Fibroblast of skin of right biceps (primary cell): Measurements from ENCODE around the gene SMCO2.
"Not testable (repeated sequence)": the region's sequence is repeated elsewhere in the genome, so short reads cannot be mapped to it uniquely, and the experiment has no call there.

Source experiments
- DNase-seq: peaks from one replicate; pipeline ENCODE4 v3.0.0-alpha.2; 2013

The SMCO2 gene

DNA sequence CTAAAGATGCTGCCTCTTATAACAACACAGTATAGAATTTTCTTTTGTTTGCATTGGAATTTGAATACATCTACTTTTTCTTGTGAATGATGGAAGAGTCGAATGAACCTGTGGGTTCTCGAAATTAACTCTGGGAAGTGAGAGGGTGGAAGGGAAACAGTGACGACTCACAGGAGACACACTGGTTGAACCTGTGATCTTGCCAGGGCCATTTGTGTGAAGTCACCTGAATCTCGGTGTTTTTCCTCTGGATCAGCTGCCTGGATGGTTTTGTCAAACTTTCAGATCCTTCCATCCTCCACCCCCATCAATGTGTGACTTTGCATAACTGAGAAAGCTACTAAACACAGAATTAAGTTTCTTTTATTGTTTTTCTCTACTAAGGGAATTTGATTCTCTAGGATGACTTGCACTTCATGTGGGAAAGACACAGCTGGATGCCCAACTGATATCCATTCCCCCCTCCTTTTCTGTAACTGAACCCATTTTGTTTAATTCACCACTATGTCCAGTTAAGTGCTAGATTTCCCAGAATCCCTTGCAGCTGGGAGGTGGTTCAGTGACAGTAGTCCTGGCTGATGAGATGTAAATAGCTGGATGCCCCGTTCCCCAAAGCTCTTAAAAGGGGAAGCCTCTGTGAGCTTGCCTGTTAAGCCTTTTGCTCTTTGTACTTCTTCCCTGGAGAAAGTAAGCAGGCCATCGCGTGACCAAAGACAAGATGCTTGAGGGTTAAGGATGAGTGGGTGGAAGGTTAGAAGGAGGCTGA is 83.8 kb downstream of the SMCO2 start:
- DNase-seq, result no peak

DNA sequence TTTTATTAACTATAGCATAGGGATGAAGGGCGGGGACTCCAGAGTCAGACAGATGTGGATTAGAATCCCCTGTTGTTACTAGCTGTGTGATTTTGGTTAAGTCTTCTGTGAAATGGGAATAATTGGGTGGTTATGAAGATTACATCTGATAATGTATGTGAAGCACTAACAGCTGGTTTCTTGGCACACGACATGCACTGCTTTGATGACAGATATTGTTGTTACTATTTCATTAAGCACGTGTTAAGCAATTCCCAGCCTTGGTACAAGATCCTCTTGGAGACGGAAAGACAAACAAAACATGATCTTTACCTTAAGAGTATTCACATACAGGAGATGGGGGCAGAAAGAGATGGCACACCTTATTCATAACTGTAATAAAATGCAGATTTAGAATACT is 85.4 kb downstream of the SMCO2 start:
- no peak for DNase-seq

DNA sequence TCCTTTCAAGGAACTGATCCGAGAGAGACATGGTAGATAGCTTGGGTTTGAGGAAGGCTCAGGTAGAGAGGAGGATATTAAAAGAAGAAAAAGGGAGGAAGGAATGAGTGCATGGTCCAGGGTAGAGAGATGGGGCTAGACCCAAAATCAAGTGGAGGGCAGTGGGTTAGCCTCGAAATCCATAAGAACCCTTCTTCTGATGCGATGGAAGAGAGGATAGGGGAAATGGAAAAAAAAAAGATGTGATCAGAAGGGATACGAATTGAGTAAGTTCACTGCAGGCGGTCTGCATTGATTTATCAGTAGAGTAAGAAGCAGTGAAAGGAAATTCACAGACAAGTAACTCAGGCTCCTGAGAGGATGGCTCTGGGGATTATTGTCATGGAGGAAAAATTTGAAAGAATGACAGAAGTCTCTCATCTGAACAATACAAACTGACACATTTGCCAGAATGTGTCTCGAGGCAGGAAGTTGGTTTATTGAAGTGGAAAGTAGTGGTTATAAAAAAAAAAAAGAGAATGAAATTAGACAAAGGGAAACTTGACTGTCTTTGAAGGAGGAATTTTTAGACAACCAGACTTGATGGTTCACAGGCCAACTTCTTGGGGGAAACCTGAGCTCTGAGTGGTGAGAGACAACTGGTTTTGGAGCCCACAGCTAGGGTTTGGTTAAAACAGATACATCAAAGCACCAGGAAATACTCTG is 87.7 kb downstream of the SMCO2 start:
- no peak for DNase-seq

DNA sequence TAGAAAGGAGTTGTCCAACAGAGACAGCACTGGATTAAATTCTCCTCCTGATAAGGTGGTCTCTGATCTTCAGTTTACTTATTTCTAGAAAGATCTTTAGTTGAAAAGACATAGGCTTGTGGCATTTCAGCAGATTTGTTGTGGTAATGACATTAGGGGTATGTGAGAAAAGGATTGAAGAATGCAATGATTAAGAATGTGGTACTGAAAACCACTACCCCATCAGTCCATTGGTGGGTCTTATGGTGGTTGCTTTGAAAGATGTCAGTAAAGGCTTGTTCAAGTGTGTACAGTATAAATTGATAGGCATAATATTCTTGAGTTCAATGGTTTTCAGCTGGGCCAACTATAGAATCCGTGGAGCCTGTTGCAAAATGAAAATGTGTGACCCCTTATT is 88.2 kb downstream of the SMCO2 start:
- DNase-seq, result no peak

DNA sequence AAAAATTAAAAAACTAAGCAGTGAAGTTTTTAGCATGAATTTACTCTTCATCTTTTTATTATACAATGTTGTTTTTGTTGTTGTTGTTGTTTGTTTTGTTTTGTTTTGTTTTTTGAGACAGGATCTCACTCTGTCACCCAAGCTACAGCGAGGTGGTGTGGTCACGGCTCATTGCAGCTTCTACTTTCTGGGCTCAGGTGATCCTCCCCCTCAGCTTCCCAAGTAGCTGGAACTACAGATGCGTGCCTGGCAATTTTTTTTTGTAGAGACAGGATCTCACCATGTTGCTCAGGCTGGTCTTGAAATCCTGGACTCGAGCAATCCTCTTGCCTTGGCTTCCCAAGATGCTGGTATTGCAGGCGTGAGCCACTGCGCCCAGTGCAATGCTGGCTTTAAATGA is 88.8 kb downstream of the SMCO2 start:
- no peak for DNase-seq

DNA sequence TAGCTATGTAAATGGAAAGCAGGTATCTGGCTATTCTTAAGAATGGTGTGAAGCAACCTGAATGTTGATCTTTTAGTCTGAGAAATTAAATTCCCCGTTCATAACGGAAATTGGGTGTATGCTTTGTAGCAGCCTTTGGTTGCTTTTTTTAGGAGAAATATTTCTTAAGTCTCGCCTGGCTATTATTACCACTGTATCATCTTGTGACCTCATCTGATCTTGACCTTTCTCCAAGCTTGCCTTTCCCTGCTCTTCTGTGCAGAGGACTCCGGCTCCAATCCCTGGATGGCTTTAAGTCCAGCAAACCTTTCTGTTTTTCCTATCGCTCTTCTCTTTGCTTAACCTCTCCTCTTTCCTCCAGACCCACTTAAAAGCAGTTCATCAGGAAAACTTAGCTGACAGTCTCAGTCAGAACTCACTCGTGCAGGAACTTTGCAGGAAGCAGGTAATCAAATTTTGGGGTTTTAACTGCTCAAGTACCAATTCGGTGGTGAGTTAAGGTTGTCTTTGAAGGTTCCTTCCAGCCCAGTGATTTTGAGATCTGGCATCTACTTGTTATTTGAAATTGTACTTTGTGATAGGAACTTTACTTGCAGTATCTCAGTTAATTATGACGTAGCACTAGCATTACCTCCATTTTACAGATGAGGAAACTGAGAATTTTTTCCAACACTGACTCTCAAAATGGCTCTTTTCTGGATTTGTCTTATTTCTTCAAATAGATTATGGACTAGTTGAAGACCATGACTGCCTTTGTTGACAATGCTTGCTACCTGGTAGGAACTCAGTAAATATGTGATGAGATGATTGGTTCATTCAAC is 91.5 kb downstream of the SMCO2 start:
- no peak for DNase-seq

DNA sequence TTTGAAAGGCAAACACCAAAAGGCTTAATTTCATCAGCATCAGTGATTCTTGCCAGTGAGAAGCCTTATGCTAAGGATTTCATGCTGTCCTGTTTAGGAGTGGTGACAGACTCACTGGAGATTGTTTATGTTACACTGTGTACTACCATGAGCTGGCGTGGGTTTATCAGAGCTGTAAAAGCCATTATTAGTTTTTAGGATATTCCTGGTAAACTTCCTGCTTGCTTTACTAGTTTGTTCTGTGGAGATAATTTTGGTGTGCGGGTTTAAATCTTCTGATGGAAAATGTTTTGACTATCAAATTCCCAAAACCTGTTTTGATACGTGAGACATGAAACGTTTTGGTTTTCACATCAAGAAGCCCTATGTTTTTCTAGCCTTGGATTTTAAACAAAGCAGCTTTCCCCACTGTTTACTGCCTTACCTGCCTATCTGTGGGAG is 92.7 kb downstream of the SMCO2 start:
- DNase-seq, result peak; percentile 43

DNA sequence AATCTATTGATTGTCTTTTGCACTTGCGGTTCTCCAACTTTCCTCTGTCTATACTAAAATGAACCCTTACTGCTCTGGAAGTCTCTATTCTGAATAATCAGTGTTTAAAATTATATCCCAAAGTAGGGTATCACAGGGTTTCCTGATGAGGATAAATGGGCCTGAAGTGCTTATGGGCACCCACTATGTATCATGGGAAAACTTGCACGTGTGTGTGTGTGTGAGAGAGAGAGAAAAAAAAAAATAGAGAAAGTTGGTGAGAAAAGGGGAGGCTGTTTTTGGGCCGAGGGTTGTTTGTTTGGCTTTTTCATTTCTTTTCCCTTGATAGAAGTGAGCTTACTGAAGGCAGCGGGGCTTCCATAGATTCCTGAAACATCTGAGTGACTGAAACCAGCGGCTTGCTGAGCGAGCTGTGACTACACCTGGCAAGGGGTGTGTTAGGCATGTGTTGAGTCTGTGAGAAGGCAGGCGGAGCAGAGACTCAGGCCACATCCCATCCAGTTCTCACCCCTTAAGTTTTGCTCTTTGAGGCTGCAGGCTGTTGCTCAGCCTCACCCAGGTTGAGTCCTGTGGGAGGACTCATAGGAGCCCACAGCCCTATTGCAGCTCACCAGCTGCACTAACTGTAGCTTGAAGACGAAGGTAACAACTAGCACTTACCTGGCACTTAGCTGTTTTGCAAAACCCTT is 94.6 kb downstream of the SMCO2 start:
- no peak for DNase-seq

DNA sequence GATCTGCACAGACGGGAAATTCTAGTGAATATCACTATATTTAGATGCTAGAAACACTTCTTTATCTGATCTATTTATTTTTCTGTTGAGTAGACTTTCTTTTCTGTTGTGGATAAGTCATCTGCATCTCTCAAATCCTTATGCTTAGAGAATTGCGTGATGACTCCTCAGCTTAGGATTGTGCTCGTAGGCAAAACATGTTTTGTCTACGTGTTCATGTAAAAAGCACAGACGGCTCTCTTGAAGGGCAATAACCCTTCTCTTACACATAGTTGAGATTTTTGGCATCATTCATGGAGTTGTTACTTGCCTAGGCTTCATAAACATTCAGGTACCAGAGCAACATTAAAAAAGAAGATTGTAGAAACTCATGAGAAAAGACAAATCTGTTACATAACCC is 96.1 kb downstream of the SMCO2 start:
- peak; percentile 94 for DNase-seq

DNA sequence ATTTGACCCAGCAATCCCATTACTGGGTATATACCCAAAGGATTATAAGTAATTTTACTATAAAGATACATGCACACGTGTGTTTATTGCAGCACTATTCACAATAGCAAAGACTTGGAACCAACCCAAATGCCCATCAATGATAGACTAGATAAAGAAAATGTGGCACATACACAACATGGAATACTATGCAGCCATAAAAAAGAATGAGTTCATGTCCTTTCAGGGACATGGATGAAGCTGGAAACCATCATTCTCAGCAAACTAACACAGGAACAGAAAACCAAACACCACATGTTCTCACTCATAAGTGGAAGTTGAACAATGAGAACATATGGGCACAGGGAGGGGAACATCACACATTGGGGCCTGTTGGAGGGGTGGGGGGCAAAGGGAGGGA is 98.3 kb downstream of the SMCO2 start:
- not testable (repeated sequence) for DNase-seq

DNA sequence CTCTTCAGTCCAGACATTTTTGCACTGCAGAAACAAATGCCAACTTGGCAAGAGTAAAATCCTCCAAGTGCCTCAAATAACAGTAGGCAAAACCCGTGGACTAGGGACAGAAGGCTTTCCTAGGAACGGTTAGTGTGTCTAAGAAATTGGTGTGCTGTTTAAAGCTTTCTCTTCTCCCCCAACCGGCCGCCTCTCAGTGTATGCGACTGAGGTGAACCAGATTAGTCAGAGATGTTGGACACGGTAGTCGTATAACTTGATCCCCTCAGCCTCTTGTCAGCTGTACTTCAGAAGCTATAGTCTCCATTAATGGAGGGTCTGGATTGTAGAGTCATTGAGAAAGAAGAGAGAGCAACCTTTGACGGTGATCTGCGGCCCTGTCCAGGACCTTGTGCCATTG is 99.1 kb downstream of the SMCO2 start:
- DNase-seq, result no peak

DNA sequence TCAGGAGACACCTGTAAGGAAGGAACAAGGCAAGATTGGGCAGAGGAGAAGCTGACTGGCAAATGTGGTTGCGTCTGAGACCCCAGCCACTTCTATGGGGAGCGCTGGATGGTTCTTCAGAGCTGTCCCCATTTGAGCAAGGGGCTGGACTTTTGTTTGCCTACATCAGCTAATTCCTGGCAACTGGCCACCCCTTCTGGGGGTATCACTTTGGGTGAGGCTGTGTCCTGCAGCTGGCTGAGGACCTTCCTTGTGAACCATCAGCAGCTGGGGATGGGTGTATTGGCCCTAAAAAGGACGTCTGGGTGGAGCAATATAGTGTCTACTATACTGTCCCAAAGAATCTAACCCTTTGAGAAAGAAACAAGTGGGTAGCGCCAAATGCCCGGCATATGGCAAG is 101.1 kb downstream of the SMCO2 start:
- no peak for DNase-seq

DNA sequence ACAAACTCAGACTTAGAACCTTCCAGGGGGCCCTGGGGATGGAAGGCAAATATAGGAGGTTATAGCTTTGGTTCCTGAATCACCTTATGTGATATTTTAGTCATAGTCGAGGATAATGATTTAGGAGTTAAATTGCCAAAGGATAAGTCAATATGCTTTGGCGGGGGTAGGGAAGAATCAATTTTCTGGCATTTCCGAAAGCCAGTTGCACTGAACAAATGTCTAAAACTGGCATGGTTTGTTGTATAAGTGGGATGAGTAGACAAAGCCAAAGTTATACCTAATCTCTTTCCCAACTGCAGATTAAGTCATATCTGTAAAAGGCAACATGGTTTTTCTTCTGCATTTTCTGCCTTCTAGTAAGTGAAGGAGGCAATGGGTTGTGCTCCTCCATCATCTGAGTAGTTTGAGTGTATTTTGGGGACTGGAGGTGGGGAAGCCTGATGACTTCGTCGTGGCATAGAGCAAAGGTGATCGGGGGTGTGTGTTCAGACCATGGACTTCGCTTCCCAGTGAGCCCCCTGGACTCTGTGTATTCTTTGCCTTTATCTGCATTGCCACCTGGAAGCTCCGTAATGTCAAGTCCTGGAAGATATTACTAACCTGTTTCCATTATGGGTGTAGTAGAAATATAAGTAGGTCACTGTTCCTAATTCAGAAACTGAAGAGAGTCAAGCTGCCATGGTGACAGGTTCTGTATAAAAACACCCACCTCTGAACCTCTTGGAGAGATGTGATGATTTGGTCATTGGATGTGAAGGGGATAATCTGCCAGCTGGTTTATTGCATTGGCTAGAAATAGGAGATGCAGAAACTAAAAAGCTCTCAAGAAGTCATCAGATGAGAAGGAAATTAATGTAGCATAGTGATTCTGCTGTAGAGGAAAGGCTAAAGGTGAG is 102.0 kb downstream of the SMCO2 start:
- no peak for DNase-seq

DNA sequence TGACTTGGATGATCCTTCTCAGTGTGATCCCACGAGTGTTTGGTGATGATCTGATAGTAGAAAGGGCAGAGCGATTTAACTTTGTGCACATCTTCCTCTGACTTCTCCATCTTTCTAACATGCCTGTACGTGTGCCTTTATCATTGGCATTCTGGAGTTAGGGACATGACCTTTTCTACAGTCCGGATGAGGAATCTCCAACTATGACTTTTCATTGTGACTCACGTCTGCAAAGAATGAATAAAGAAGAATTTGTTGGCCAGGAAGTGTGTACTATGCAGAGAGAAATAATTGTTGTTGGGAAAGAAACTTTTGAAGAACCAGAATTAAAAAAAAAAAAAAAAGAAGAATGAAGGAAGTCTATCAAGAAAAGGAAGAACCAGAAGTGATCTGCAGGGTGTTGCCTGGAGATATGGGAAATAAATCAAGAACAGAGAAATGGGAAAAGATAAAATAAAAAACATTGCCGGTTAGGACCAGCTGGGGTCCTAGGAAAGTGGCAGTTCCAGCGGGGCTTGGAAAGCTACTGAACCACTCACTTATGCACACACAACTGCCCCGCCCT is 102.8 kb downstream of the SMCO2 start:
- DNase-seq, result peak; percentile 91

DNA sequence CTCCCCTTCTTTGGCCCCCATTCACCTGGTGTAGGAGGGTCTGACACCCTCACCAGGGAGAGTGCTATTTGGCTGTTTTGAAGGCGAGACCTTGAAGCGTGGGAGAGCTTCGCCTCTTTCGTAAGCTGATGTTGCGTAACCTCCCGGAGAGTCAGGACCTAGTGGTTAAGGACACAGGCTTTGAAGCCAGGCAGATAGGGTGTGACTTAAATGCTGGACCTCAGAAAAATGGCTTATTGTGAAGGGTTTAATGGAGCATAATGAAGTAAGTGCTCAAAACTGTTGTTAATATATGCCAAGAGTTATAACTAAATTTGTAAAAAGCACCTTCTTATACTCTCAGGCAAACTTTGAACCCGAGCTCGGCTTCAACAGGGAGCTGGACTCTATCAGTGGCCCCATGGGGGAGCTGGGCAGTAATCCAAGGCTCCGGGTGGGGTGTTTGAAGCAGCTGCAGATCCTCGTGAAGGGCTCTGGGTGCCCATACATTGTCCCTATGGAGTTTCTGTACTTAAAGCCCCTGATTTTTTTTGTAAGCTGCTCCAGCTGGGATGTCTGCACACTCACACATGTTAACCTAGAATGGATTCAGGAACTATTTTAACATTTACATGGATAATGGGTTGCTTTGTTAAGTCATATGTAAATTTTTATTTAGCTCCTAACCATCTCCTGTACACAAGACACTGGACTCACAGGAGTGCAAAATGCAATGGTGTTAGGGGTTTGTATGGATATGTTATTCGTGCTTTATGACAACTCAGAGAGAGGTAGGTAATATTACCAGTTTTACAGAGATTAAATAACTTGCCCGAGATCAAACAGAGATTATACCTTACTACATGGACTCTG is 103.5 kb downstream of the SMCO2 start:
- peak; percentile 92 for DNase-seq

DNA sequence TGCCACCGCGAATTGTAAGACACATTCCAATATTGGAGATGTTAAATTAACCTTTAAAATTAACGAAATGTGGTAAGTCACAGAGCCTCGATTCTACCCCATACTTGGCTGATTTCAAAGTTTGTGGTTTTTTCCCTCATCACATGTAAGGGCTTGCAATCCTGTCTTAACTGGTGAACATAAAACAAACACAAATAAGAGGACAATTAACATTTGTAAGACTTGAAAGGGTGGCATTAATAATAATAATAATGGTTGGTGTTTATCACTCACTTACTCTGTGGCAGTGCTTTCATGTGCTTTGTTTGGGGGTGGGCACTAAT is 104.1 kb downstream of the SMCO2 start:
- DNase-seq, result no peak

DNA sequence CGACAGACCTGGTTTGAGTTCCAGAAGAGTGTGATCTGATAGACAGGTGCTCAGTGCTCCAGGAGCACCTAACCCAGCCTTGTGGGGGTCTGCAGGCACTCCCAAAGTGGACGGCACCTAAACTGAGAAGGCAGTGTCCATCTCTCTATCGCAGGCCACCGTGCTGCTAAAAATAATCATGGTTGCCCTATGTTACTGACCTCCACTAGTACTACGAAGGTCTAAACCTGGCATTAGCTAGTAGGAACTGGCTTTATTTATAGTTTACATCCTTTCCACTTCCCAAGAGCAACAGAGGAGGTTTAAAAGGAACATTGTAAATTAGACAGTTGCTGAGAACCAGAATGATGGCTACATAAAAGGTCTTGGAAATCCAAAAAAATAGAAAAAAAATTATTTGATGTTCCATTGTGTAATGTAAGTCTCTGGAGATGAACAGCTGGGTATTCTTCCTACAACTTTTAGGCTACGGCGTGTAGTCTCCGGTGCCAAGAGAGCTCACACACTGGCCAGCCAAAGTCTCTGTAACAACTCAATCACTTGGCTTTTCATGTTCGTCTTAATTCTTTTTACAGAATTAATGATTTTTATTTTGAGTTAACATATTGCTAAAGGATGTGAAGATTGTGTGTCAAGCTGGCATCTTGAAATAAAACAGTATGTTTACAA is 104.8 kb downstream of the SMCO2 start:
- DNase-seq, result no peak
